HEK293T (cell line): ENCODE results near the gene PCDHA6.
"Not testable (repeated sequence)": the region's sequence is repeated elsewhere in the genome, so short reads cannot be mapped to it uniquely, and the experiment has no call there.

Source experiments
- ARNT ChIP-seq: fragments of 450-650 bp; IDR thresholded peaks from 2 replicates; pipeline ENCODE4 v1.6.1; 2017; ENCODE audit warnings: mild to moderate bottlenecking
- SP1 ChIP-seq: fragments of 450-650 bp; IDR thresholded peaks from 2 replicates; pipeline ENCODE4 v1.6.1; 2017
- SUZ12 ChIP-seq: fragments of 450-650 bp; IDR thresholded peaks from 2 replicates; pipeline ENCODE4 v1.6.1; 2016; ENCODE audit warnings: mild to moderate bottlenecking
- ZNF384 ChIP-seq: fragments of 450-650 bp; IDR thresholded peaks from 2 replicates; pipeline ENCODE4 v1.6.1; 2016

GRCh38 chr5:140822969-140823368, 4.8 kb upstream of the PCDHA6 start:
- TF ChIP-seq ARNT, SP1, ZNF384, SUZ12: not testable (repeated sequence)
